H1 (cell line): ENCODE results near the gene WDR7. TPM values are rescaled to one million over a fixed set of nuclear protein-coding genes. Genes with fewer than 3 reads are reported as not detected.

ENCODE experiments used
- CTCF ChIA-PET: fragments of 300-600 bp; sonication (Branson Sonifier 250); formaldehyde crosslinking; loops from one replicate; lab custom pipeline; 2021; ENCODE audit not compliant: partially characterized antibody; lab: Charles Lee
- POLR2A ChIA-PET: fragments of 300-600 bp; sonication (Branson Sonifier 250); formaldehyde crosslinking; loops from one replicate; lab custom pipeline; 2021; ENCODE audit warnings: inconsistent platforms; ENCODE audit not compliant: partially characterized antibody; lab: Charles Lee
- DNase-seq, 2 experiments: peaks; one replicate each; pipeline versions ENCODE4 v3.0.0 to v3.0.0-alpha.2; 2010 to 2022; ENCODE audit warnings: low spot score in 2 of 2, low read depth in 1 of 2, mixed read lengths in 1 of 2
- FAIRE-seq: peaks from 2 replicates; lab custom pipeline; 2011; peaks lifted over from hg19 to GRCh38; lab: Jason Lieb, UNC
- H2AFZ ChIP-seq: 2 replicates; pipeline ENCODE4 v1.8.1; 2012; ENCODE audit warnings: low read length, inconsistent platforms
- H2AK5ac ChIP-seq: 2 replicates; pipeline ENCODE4 v1.6.1; 2013; ENCODE audit warnings: low read depth, low read length
- H2BK120ac ChIP-seq: replicated peaks from 2 replicates; pipeline ENCODE3; 2013; ENCODE audit warnings: low read depth, low read length, inconsistent platforms
- H2BK12ac ChIP-seq: 2 replicates; pipeline ENCODE4 v1.6.1; 2013; ENCODE audit warnings: low read depth, low read length
- H2BK15ac ChIP-seq: 2 replicates; pipeline ENCODE4 v1.6.1; 2013; ENCODE audit warnings: low read length
- H2BK20ac ChIP-seq: 2 replicates; pipeline ENCODE4 v1.6.1; 2013; ENCODE audit warnings: low read length
- H2BK5ac ChIP-seq: 2 replicates; pipeline ENCODE4 v1.6.1; 2013; ENCODE audit warnings: low read depth, low read length
- H3K14ac ChIP-seq: 2 replicates; pipeline ENCODE4 v1.6.1; 2013; ENCODE audit warnings: inconsistent platforms; ENCODE audit not compliant: insufficient read length
- H3K18ac ChIP-seq: 2 replicates; pipeline ENCODE4 v1.6.1; 2013; ENCODE audit warnings: low read length; ENCODE audit errors: extremely low read depth
- H3K23ac ChIP-seq: 2 replicates; pipeline ENCODE4 v1.6.1; 2013; ENCODE audit warnings: inconsistent platforms; ENCODE audit not compliant: insufficient read length
- H3K23me2 ChIP-seq: 2 replicates; pipeline ENCODE4 v1.6.1; 2013; ENCODE audit warnings: low read depth, low read length
- H3K27ac ChIP-seq: 2 replicates; pipeline ENCODE4 v1.6.1; 2011; ENCODE audit warnings: low read depth, low read length, inconsistent platforms
- H3K27me3 ChIP-seq, 4 experiments: replicated peaks in 1 of 4; 1 replicate in 1 of 4; 2 replicates in 3 of 4; pipeline versions ENCODE4 v1.6.1 to v1.8.1; 2011 to 2013; ENCODE audit warnings: low read length in 3 of 4, mild to moderate bottlenecking in 3 of 4, inconsistent platforms in 2 of 4, mixed read lengths in 2 of 4, moderate library complexity in 1 of 4; ENCODE audit not compliant: control insufficient read depth in 3 of 4, insufficient read depth in 3 of 4; ENCODE audit errors: extremely low read depth in 1 of 4
- H3K36me3 ChIP-seq, 4 experiments: 2 replicates each; pipeline versions ENCODE4 v1.6.1 to v1.8.1; 2011 to 2013; ENCODE audit warnings: mild to moderate bottlenecking in 4 of 4, low read length in 3 of 4, moderate library complexity in 2 of 4, control low read depth in 1 of 4, inconsistent platforms in 1 of 4; ENCODE audit not compliant: insufficient read depth in 4 of 4, control insufficient read depth in 2 of 4
- H3K4ac ChIP-seq: replicated peaks from 2 replicates; pipeline ENCODE3; 2013; ENCODE audit warnings: low read length, low read depth, mixed read lengths, inconsistent platforms; ENCODE audit not compliant: insufficient read length
- H3K4me1 ChIP-seq, 4 experiments: replicated peaks in 1 of 4; 1 replicate in 1 of 4; 2 replicates in 3 of 4; pipeline versions ENCODE4 v1.6.1 to v1.8.1; 2011 to 2013; ENCODE audit warnings: low read length in 3 of 4, inconsistent platforms in 2 of 4, mixed read lengths in 1 of 4; ENCODE audit not compliant: insufficient read depth in 4 of 4, control insufficient read depth in 3 of 4
- H3K4me2 ChIP-seq, 2 experiments: 2 replicates each; pipeline versions ENCODE4 v1.6.1 to v1.8.1; 2011 to 2013; ENCODE audit warnings: low read depth in 2 of 2, low read length in 2 of 2, control low read depth in 1 of 2, inconsistent platforms in 1 of 2, mild to moderate bottlenecking in 1 of 2; ENCODE audit not compliant: insufficient read depth in 1 of 2
- H3K4me3 ChIP-seq, 4 experiments: fragments of 200-600, 300-600 bp in 1 of 4; sonication (generic), shearing (Covaris generic), sonication (Bioruptor Twin) in 1 of 4; 2 replicates each; pipeline versions ENCODE4 v1.5.1 to v1.8.1; 2011 to 2016; ENCODE audit warnings: low read length in 4 of 4, low read depth in 3 of 4, control low read depth in 2 of 4, inconsistent platforms in 2 of 4, mild to moderate bottlenecking in 2 of 4, mixed read lengths in 1 of 4, moderate library complexity in 1 of 4; ENCODE audit not compliant: insufficient read depth in 2 of 4; ENCODE audit errors: extremely low read depth in 1 of 4
- H3K56ac ChIP-seq: replicated peaks from 2 replicates; pipeline ENCODE3; 2013; ENCODE audit warnings: low read depth, mild to moderate bottlenecking, mixed read lengths, low read length, inconsistent platforms; ENCODE audit not compliant: insufficient read length
- H3K79me1 ChIP-seq: 2 replicates; pipeline ENCODE4 v1.6.1; 2013; ENCODE audit warnings: low read depth, low read length, control low read depth
- H3K79me2 ChIP-seq, 2 experiments: 2 replicates each; pipeline versions ENCODE4 v1.6.1 to v1.8.1; 2012 to 2013; ENCODE audit warnings: low read length in 2 of 2, mild to moderate bottlenecking in 2 of 2, inconsistent platforms in 1 of 2; ENCODE audit not compliant: insufficient read depth in 2 of 2, control insufficient read depth in 1 of 2
- H3K9ac ChIP-seq, 4 experiments: replicated peaks in 1 of 4; 1 replicate in 1 of 4; 2 replicates in 3 of 4; pipeline versions ENCODE4 v1.6.1 to v1.8.1; 2011 to 2013; ENCODE audit warnings: low read depth in 3 of 4, low read length in 3 of 4, control low read depth in 2 of 4, mild to moderate bottlenecking in 2 of 4, moderate library complexity in 2 of 4, inconsistent platforms in 1 of 4; ENCODE audit errors: extremely low read depth in 1 of 4
- H3K9me3 ChIP-seq, 2 experiments: 2 replicates each; pipeline versions ENCODE4 v1.6.1 to v1.8.1; 2012 to 2013; ENCODE audit warnings: mild to moderate bottlenecking in 2 of 2, moderate library complexity in 2 of 2, control low read depth in 1 of 2, inconsistent platforms in 1 of 2, low read depth in 1 of 2, low read length in 1 of 2, mixed read lengths in 1 of 2; ENCODE audit not compliant: insufficient read depth in 2 of 2
- H4K20me1 ChIP-seq, 2 experiments: replicated peaks in 1 of 2; 2 replicates each; pipeline versions ENCODE3 to v1.8.1; 2011 to 2013; ENCODE audit warnings: inconsistent platforms in 2 of 2, low read length in 2 of 2, mild to moderate bottlenecking in 1 of 2; ENCODE audit not compliant: insufficient read depth in 2 of 2, control insufficient read depth in 1 of 2
- H4K5ac ChIP-seq: 2 replicates; pipeline ENCODE4 v1.6.1; 2013; ENCODE audit warnings: low read length, low read depth, mixed read lengths, inconsistent platforms; ENCODE audit not compliant: insufficient read length
- H4K8ac ChIP-seq: 2 replicates; pipeline ENCODE4 v1.8.0; 2013; ENCODE audit warnings: mild to moderate bottlenecking, moderate library complexity, low read length, inconsistent platforms; ENCODE audit not compliant: insufficient read depth; ENCODE audit errors: extremely low read depth
- H4K91ac ChIP-seq: replicated peaks from 2 replicates; pipeline ENCODE3; 2013; ENCODE audit warnings: low read length, mixed read lengths, inconsistent platforms; ENCODE audit not compliant: insufficient read length
- KDM5A ChIP-seq: fragments of 200-600 bp; IDR thresholded peaks from 2 replicates; pipeline ENCODE4 v1.7.1; 2012; ENCODE audit warnings: mild to moderate bottlenecking, low read length, inconsistent platforms, mixed read lengths
- POLR2AphosphoS5 ChIP-seq: IDR thresholded peaks from 2 replicates; pipeline ENCODE4 v1.6.1; 2011; ENCODE audit warnings: low read depth, low read length
- POU5F1 ChIP-seq: IDR thresholded peaks from 2 replicates; pipeline ENCODE4 v1.6.1; 2011; ENCODE audit warnings: low read depth, mild to moderate bottlenecking, low read length, moderate library complexity
- YY1 ChIP-seq: IDR thresholded peaks from 2 replicates; pipeline ENCODE4 v1.6.1; 2011; ENCODE audit warnings: low read depth, mild to moderate bottlenecking, low read length
- WGBS, 2 experiments: shearing (Covaris generic) in 1 of 2; methylation state at CpG; one replicate each; pipeline versions ENCODE4 v1.1.6 to v1.1.7; 2013 to 2015; ENCODE audit warnings: low lambda C conversion rate in 2 of 2, mixed read lengths in 2 of 2, inconsistent platforms in 1 of 2, low coverage in 1 of 2, missing lambda C conversion rate in 1 of 2; ENCODE audit not compliant: insufficient replicate concordance in 2 of 2, insufficient coverage in 1 of 2, insufficient read length in 1 of 2; ENCODE audit errors: extremely low coverage in 1 of 2, missing lambda C conversion rate in 1 of 2; 5-methylcytosine and 5-hydroxymethylcytosine counted together
- polyA plus RNA-seq, 7 experiments: library from polyadenylated mRNA; depleted of rRNA in 3 of 7; stranded (reverse) in 5 of 7; unstranded in 2 of 7; fragments of >200 nt in 5 of 7; fragments of 200-250 nt in 2 of 7; gene quantifications; 1 replicate in 5 of 7; 2 replicates in 1 of 7; 4 replicates in 1 of 7; pipeline versions ENCODE4 v1.2.1 to v1.2.3, GENCODE V29; 2011 to 2013; ENCODE audit warnings: missing spikeins in 2 of 7, mixed read lengths in 2 of 7
- total RNA-seq: library from RNA; stranded (reverse); fragmentation: NEBNext Ultra II Directional; extraction: Animal tissue kit (Norgen Biotek cat#: 25700); gene quantifications from 2 replicates; pipeline ENCODE4 v1.2.1, GENCODE V29; 2021

The WDR7 gene
- total and polyA plus RNA-seq, 2 of the 8 experiments (the other 6 are each of a cell fraction or from before 2014, with no cell fraction given), result 5.5 to 15.2 TPM

DNA sequence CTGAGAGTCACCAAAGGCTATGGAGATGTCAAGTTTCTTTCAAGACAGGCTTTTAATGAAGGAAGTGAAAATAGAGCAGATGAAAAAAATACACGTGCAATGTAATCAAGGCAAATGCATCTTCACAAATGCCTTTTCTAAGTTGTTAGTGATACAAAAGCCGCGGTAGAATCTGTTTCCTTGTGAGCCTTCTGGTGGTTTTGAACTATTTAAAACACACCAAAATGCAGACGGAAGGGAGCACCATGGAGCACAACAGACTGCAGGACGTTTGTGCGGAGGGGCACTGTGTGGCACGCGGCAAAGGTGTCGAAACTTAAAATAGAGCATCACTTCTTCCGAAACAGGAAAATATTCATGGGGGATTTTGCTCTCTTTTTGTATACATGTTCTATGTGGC, 430.7 kb downstream of the WDR7 start:
- Histone ChIP-seq H4K20me1 (no peaks in the 10 kb centered on the region), H3K9me3 (no peaks in the 10 kb centered on the region), H2AK5ac (no peak overlapping the region), H4K91ac (no peak overlapping the region), H2BK15ac (no peak overlapping the region), H3K4me1 (peaks cover 0 to 6% (median 0%) of the 10 kb centered on the region in 4 experiments; a peak in 2 of 7 replicates), H3K4me2 (no peak overlapping the region), H2AFZ (no peak overlapping the region), H3K4ac (no peak overlapping the region), H3K14ac (no peak overlapping the region), H4K8ac (no peak overlapping the region), H3K27me3 (no peaks in the 10 kb centered on the region), H3K4me3 (no peak overlapping the region), H3K79me1 (no peaks in the 10 kb centered on the region), H2BK120ac (no peak overlapping the region), H2BK5ac (no peak overlapping the region), H3K36me3 (no peaks in the 10 kb centered on the region), H3K27ac (no peak overlapping the region), H2BK12ac (no peak overlapping the region), H3K79me2 (no peaks in the 10 kb centered on the region), H3K23ac (no peak overlapping the region), H3K18ac (no peak overlapping the region), H4K5ac (no peak overlapping the region), H3K23me2 (no peaks in the 10 kb centered on the region), H3K56ac (no peak overlapping the region), H2BK20ac (no peak overlapping the region), H3K9ac (no peak overlapping the region)
- POLR2A ChIA-PET, result no interaction called here
- CTCF ChIA-PET, result interaction anchor here (1.2 to 1.4 kb wide), 2 partner anchors 12 to 82 kb away, joined by 3 to 4 read pairs; no protein-coding TSS in a partner anchor
- 84% methylated on average over 10 of the region's 10 CpGs; no CpG with 5 or more reads in 1 of the 2 experiments for WGBS, 2 experiments
- no peak for DNase-seq
- no peak for FAIRE-seq
- TF ChIP-seq POLR2AphosphoS5 (no peak), POU5F1 (no peak), KDM5A (no peak), YY1 (no peak)
